K562 (cell line): Measurements from ENCODE around the gene TEAD3. TPM values are rescaled to one million over a fixed set of nuclear protein-coding genes. Genes with fewer than 3 reads are reported as not detected.
A peak's percentile ranks its signal among the peaks of the same experiment; 100 is the strongest.

ENCODE experiments used
- ZNF589 ChIP-seq: fragments of 200-800 bp; sonication (Bioruptor generic); IDR thresholded peaks from 2 replicates; pipeline ENCODE4 v1.6.1; 2016; ENCODE audit warnings: low read depth, missing genetic modification characterization, missing compliant biosample characterization
- polyA plus RNA-seq, 8 experiments: library from polyadenylated mRNA; depleted of rRNA in 4 of 8; stranded (reverse) in 5 of 8; unstranded in 3 of 8; fragments of >200 nt; fragmentation: Nextera tagmentation in 2 of 8; fragmentation: Illumina TruSeq in 1 of 8; extraction: Ambion mirVana in 2 of 8; extraction: Trizol in 1 of 8; gene quantifications; 2 replicates each; pipeline versions ENCODE4 v1.2.1 to v1.2.3, GENCODE V29; 2011 to 2014; ENCODE audit warnings: inconsistent platforms in 1 of 8, missing spikeins in 1 of 8
- total RNA-seq, 7 experiments: library from RNA; depleted of rRNA in 6 of 7; stranded (reverse); fragments of >200 nt in 6 of 7; fragmentation: Illumina TruSeq in 2 of 7; extraction: Trizol in 2 of 7; gene quantifications; 2 replicates each; pipeline versions ENCODE4 v1.2.1 to v1.2.3, GENCODE V29; 2011 to 2021; ENCODE audit warnings: low replicate concordance in 1 of 7
- TF ChIP-seq, protein P1 (sequence below): fragments of 450-650 bp; IDR thresholded peaks from 2 replicates; pipeline ENCODE4 v1.6.1; 2016; ENCODE audit warnings: mild to moderate bottlenecking, moderate library complexity
- TF ChIP-seq, protein P2 (sequence below), 3 experiments: fragments of 200-800 bp in 1 of 3; fragments of 250-450 bp in 1 of 3; fragments of 450-650 bp in 1 of 3; sonication (Bioruptor Pico) in 1 of 3; sonication (Bioruptor generic) in 1 of 3; formaldehyde crosslinking in 1 of 3; IDR thresholded peaks; 2 replicates each; pipeline versions ENCODE4 v1.6.1 to v1.8.0; 2016 to 2022; ENCODE audit warnings: mild to moderate bottlenecking in 2 of 3, missing genetic modification characterization in 2 of 3, missing compliant biosample characterization in 1 of 3, moderate library complexity in 1 of 3
- TF ChIP-seq, protein P3 (sequence below): sonication (generic); formaldehyde crosslinking; IDR thresholded peaks from 2 replicates; pipeline ENCODE4 v1.8.0; 2022; ENCODE audit warnings: mild to moderate bottlenecking, missing genetic modification reagents

The TEAD3 gene
- total and polyA plus RNA-seq, 9 of the 15 experiments (the other 6 are each of a cell fraction or from before 2014, with no cell fraction given): 0.63 to 13.2 (median 3.3) TPM

DNA sequence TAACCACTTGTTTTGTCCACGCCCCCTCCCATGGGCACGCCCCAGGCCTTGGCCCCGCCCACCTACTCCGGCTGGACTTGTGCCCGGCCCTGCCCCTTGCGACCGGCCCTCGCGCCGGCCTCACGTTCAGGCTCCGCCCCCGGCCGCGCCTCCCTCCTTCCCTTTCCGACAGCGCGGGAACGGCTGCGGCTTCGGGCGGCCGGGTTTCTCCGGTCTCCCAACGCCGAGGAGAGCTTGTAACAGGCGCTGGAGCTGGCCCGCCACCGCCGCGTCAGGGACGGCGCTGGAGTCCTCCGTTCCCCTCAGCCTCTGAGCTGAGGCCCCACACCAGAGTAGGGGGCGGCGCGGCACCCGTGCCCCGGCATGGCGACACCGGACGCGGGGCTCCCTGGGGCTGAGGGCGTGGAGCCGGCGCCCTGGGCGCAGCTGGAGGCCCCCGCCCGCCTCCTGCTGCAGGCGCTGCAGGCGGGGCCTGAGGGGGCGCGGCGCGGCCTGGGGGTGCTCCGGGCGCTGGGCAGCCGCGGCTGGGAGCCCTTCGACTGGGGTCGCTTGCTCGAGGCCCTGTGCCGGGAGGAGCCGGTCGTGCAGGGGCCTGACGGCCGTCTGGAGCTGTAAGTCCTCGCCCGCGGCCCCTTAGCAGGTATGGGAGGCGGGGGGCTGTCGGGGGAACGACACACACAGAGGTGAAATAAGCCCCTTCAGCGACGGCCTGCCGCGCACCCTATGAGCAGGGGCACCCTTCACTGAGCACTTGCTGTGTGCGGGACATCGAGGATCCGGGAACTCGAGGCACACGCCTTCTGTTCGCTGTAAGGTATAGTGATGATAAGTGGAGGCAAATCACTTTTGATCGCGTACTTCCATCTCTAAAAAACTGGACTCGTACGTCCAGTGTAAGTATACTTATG, 44.4 kb downstream of the TEAD3 start, which contains the start of gene FANCE (continued):
- TF ChIP-seq, protein P1, sequence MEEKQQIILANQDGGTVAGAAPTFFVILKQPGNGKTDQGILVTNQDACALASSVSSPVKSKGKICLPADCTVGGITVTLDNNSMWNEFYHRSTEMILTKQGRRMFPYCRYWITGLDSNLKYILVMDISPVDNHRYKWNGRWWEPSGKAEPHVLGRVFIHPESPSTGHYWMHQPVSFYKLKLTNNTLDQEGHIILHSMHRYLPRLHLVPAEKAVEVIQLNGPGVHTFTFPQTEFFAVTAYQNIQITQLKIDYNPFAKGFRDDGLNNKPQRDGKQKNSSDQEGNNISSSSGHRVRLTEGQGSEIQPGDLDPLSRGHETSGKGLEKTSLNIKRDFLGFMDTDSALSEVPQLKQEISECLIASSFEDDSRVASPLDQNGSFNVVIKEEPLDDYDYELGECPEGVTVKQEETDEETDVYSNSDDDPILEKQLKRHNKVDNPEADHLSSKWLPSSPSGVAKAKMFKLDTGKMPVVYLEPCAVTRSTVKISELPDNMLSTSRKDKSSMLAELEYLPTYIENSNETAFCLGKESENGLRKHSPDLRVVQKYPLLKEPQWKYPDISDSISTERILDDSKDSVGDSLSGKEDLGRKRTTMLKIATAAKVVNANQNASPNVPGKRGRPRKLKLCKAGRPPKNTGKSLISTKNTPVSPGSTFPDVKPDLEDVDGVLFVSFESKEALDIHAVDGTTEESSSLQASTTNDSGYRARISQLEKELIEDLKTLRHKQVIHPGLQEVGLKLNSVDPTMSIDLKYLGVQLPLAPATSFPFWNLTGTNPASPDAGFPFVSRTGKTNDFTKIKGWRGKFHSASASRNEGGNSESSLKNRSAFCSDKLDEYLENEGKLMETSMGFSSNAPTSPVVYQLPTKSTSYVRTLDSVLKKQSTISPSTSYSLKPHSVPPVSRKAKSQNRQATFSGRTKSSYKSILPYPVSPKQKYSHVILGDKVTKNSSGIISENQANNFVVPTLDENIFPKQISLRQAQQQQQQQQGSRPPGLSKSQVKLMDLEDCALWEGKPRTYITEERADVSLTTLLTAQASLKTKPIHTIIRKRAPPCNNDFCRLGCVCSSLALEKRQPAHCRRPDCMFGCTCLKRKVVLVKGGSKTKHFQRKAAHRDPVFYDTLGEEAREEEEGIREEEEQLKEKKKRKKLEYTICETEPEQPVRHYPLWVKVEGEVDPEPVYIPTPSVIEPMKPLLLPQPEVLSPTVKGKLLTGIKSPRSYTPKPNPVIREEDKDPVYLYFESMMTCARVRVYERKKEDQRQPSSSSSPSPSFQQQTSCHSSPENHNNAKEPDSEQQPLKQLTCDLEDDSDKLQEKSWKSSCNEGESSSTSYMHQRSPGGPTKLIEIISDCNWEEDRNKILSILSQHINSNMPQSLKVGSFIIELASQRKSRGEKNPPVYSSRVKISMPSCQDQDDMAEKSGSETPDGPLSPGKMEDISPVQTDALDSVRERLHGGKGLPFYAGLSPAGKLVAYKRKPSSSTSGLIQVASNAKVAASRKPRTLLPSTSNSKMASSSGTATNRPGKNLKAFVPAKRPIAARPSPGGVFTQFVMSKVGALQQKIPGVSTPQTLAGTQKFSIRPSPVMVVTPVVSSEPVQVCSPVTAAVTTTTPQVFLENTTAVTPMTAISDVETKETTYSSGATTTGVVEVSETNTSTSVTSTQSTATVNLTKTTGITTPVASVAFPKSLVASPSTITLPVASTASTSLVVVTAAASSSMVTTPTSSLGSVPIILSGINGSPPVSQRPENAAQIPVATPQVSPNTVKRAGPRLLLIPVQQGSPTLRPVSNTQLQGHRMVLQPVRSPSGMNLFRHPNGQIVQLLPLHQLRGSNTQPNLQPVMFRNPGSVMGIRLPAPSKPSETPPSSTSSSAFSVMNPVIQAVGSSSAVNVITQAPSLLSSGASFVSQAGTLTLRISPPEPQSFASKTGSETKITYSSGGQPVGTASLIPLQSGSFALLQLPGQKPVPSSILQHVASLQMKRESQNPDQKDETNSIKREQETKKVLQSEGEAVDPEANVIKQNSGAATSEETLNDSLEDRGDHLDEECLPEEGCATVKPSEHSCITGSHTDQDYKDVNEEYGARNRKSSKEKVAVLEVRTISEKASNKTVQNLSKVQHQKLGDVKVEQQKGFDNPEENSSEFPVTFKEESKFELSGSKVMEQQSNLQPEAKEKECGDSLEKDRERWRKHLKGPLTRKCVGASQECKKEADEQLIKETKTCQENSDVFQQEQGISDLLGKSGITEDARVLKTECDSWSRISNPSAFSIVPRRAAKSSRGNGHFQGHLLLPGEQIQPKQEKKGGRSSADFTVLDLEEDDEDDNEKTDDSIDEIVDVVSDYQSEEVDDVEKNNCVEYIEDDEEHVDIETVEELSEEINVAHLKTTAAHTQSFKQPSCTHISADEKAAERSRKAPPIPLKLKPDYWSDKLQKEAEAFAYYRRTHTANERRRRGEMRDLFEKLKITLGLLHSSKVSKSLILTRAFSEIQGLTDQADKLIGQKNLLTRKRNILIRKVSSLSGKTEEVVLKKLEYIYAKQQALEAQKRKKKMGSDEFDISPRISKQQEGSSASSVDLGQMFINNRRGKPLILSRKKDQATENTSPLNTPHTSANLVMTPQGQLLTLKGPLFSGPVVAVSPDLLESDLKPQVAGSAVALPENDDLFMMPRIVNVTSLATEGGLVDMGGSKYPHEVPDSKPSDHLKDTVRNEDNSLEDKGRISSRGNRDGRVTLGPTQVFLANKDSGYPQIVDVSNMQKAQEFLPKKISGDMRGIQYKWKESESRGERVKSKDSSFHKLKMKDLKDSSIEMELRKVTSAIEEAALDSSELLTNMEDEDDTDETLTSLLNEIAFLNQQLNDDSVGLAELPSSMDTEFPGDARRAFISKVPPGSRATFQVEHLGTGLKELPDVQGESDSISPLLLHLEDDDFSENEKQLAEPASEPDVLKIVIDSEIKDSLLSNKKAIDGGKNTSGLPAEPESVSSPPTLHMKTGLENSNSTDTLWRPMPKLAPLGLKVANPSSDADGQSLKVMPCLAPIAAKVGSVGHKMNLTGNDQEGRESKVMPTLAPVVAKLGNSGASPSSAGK: peak; percentile 88
- TF ChIP-seq, protein P2, sequence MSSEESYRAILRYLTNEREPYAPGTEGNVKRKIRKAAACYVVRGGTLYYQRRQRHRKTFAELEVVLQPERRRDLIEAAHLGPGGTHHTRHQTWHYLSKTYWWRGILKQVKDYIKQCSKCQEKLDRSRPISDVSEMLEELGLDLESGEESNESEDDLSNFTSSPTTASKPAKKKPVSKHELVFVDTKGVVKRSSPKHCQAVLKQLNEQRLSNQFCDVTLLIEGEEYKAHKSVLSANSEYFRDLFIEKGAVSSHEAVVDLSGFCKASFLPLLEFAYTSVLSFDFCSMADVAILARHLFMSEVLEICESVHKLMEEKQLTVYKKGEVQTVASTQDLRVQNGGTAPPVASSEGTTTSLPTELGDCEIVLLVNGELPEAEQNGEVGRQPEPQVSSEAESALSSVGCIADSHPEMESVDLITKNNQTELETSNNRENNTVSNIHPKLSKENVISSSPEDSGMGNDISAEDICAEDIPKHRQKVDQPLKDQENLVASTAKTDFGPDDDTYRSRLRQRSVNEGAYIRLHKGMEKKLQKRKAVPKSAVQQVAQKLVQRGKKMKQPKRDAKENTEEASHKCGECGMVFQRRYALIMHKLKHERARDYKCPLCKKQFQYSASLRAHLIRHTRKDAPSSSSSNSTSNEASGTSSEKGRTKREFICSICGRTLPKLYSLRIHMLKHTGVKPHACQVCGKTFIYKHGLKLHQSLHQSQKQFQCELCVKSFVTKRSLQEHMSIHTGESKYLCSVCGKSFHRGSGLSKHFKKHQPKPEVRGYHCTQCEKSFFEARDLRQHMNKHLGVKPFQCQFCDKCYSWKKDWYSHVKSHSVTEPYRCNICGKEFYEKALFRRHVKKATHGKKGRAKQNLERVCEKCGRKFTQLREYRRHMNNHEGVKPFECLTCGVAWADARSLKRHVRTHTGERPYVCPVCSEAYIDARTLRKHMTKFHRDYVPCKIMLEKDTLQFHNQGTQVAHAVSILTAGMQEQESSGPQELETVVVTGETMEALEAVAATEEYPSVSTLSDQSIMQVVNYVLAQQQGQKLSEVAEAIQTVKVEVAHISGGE (CRISPR knock-in tag; IDR thresholded peaks at IDR 0.05): peak in 1 of 3 experiments; percentile 47; a peak in 1 of 6 replicates
- TF ChIP-seq, protein P3, sequence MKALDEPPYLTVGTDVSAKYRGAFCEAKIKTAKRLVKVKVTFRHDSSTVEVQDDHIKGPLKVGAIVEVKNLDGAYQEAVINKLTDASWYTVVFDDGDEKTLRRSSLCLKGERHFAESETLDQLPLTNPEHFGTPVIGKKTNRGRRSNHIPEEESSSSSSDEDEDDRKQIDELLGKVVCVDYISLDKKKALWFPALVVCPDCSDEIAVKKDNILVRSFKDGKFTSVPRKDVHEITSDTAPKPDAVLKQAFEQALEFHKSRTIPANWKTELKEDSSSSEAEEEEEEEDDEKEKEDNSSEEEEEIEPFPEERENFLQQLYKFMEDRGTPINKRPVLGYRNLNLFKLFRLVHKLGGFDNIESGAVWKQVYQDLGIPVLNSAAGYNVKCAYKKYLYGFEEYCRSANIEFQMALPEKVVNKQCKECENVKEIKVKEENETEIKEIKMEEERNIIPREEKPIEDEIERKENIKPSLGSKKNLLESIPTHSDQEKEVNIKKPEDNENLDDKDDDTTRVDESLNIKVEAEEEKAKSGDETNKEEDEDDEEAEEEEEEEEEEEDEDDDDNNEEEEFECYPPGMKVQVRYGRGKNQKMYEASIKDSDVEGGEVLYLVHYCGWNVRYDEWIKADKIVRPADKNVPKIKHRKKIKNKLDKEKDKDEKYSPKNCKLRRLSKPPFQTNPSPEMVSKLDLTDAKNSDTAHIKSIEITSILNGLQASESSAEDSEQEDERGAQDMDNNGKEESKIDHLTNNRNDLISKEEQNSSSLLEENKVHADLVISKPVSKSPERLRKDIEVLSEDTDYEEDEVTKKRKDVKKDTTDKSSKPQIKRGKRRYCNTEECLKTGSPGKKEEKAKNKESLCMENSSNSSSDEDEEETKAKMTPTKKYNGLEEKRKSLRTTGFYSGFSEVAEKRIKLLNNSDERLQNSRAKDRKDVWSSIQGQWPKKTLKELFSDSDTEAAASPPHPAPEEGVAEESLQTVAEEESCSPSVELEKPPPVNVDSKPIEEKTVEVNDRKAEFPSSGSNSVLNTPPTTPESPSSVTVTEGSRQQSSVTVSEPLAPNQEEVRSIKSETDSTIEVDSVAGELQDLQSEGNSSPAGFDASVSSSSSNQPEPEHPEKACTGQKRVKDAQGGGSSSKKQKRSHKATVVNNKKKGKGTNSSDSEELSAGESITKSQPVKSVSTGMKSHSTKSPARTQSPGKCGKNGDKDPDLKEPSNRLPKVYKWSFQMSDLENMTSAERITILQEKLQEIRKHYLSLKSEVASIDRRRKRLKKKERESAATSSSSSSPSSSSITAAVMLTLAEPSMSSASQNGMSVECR: peak; percentile 99
- TF ChIP-seq ZNF589 (CRISPR knock-in tag): 0 out of 2 replicates have a peak, but pooled peaks have one; percentile 16
